MM.1S (cell line): ENCODE measurements around the gene HRAS.

Experiments used
- DNase-seq: peaks from one replicate; pipeline ENCODE4 v3.0.0-alpha.2; 2015
- H2AFZ ChIP-seq: fragments of 300-600 bp; sonication (generic); 2 replicates; pipeline ENCODE4 v1.6.0; 2016; ENCODE audit warnings: antibody characterized with exemption, low read length
- H3F3A ChIP-seq: fragments of 300-600 bp; sonication (generic); 2 replicates; pipeline ENCODE4 v1.6.1; 2016; ENCODE audit warnings: mild to moderate bottlenecking, antibody characterized with exemption, low read length, moderate library complexity, mixed read lengths; ENCODE audit not compliant: insufficient read depth
- H3K27ac ChIP-seq: fragments of 300-600 bp; sonication (generic); 2 replicates; pipeline ENCODE4 v1.5.1; 2016; ENCODE audit warnings: mild to moderate bottlenecking, low read length
- H3K27me3 ChIP-seq: fragments of 300-600 bp; sonication (generic); replicated peaks from 2 replicates; pipeline ENCODE4 v1.6.0; 2016; ENCODE audit warnings: low read length; ENCODE audit not compliant: insufficient read depth
- H3K36me3 ChIP-seq: fragments of 300-600 bp; sonication (generic); replicated peaks from 2 replicates; pipeline ENCODE4 v1.6.1; 2016; ENCODE audit warnings: mild to moderate bottlenecking, low read length, mixed read lengths; ENCODE audit not compliant: insufficient read depth
- H3K4me1 ChIP-seq: fragments of 300-600 bp; sonication (generic); 2 replicates; pipeline ENCODE4 v1.6.1; 2016; ENCODE audit warnings: low read length, mixed read lengths
- H3K4me2 ChIP-seq: fragments of 300-600 bp; sonication (generic); 2 replicates; pipeline ENCODE4 v1.6.0; 2016; ENCODE audit warnings: low read depth, low read length
- H3K4me3 ChIP-seq: fragments of 300-600 bp; sonication (generic); 2 replicates; pipeline ENCODE4 v1.5.1; 2016; ENCODE audit warnings: low read length, mixed read lengths
- H3K79me2 ChIP-seq: fragments of 300-600 bp; sonication (generic); 2 replicates; pipeline ENCODE4 v1.6.1; 2016; ENCODE audit warnings: mixed run types, low read length, mixed read lengths
- H3K9ac ChIP-seq: fragments of 300-600 bp; sonication (generic); 2 replicates; pipeline ENCODE4 v1.6.1; 2016; ENCODE audit warnings: low read length, mixed read lengths
- H3K9me2 ChIP-seq: fragments of 300-600 bp; sonication (generic); replicated peaks from 2 replicates; pipeline ENCODE4 v1.6.1; 2016; ENCODE audit warnings: mild to moderate bottlenecking, low read length, mixed read lengths; ENCODE audit not compliant: insufficient read depth
- H3K9me3 ChIP-seq: fragments of 300-600 bp; sonication (generic); replicated peaks from 2 replicates; pipeline ENCODE4 v1.6.1; 2016; ENCODE audit warnings: mild to moderate bottlenecking, low read length, mixed read lengths; ENCODE audit not compliant: insufficient read depth
- H4K20me1 ChIP-seq: fragments of 300-600 bp; sonication (generic); 2 replicates; pipeline ENCODE4 v1.6.1; 2016; ENCODE audit warnings: mild to moderate bottlenecking, low read length, moderate library complexity, mixed read lengths; ENCODE audit not compliant: insufficient read depth
- CTCF ChIP-seq: fragments of 300-600 bp; sonication (generic); IDR thresholded peaks from 2 replicates; pipeline ENCODE4 v1.5.1; 2016; ENCODE audit warnings: antibody characterized with exemption, low read length, mixed read lengths
- EZH2 ChIP-seq: fragments of 300-600 bp; sonication (generic); optimal IDR thresholded peaks from 2 replicates; pipeline ENCODE3; 2017; ENCODE audit warnings: low read depth, mild to moderate bottlenecking, antibody characterized with exemption, low read length, mixed read lengths
- EZH2phosphoT487 ChIP-seq: fragments of 300-600 bp; sonication (generic); IDR thresholded peaks from 2 replicates; pipeline ENCODE4 v1.6.1; 2018; ENCODE audit warnings: antibody characterized with exemption, low read length

The HRAS gene

GRCh38 chr11:539971-540481, 4.7 kb upstream of the HRAS start:
- Histone ChIP-seq H3K4me1 (peaks cover 16% of the 10 kb centered on the region), H3K9me2 (no peaks in the 10 kb centered on the region)
- DNase-seq = no peak

GRCh38 chr11:538431-539051, 3.2 kb upstream of the HRAS start:
- Histone ChIP-seq H3K27ac (no peak overlapping the region), H3K79me2 (peaks cover 14% of the 10 kb centered on the region), H3F3A (peaks cover 16% of the 10 kb centered on the region), H3K9me3 (no peaks in the 10 kb centered on the region), H3K36me3 (no peaks in the 10 kb centered on the region), H3K4me3 (no peak overlapping the region), H2AFZ (no peak overlapping the region), H3K27me3 (no peaks in the 10 kb centered on the region), H3K4me1 (peaks cover 19% of the 10 kb centered on the region), H3K4me2 (no peak overlapping the region), H4K20me1 (no peaks in the 10 kb centered on the region), H3K9ac (no peak overlapping the region), H3K9me2 (no peaks in the 10 kb centered on the region)
- no peak for DNase-seq
- no peak for TF ChIP-seq EZH2
- no peak for TF ChIP-seq CTCF
- TF ChIP-seq EZH2phosphoT487 = no peak

More at GRCh38 chr11:539971-540481, 4.7 kb upstream of the HRAS start:
- no peak overlapping the region for H3K4me3 ChIP-seq
- H3K27me3 ChIP-seq = no peaks in the 10 kb centered on the region
- H3K9me3 ChIP-seq = no peaks in the 10 kb centered on the region
- H4K20me1 ChIP-seq = no peaks in the 10 kb centered on the region
- no peak overlapping the region for H2AFZ ChIP-seq
- H3K79me2 ChIP-seq = no peaks in the 10 kb centered on the region
- no peaks in the 10 kb centered on the region for H3K36me3 ChIP-seq
- H3K27ac ChIP-seq = no peak overlapping the region
- H3K9ac ChIP-seq = no peak overlapping the region
- no peak for TF ChIP-seq EZH2phosphoT487
- TF ChIP-seq CTCF = no peak
- TF ChIP-seq EZH2 = no peak
- peaks cover 14% of the 10 kb centered on the region for H3F3A ChIP-seq
- no peak overlapping the region for H3K4me2 ChIP-seq

GRCh38 chr11:537622-538430, 2.5 kb upstream of the HRAS start:
- peaks cover 18% of the 10 kb centered on the region for H3K79me2 ChIP-seq
- H3K9me2 ChIP-seq = no peaks in the 10 kb centered on the region
- peak overlapping the region; percentile 72 for H3K9ac ChIP-seq
- peak overlapping the region; percentile 78 for H2AFZ ChIP-seq
- no peaks in the 10 kb centered on the region for H3K9me3 ChIP-seq
- H3K36me3 ChIP-seq = no peaks in the 10 kb centered on the region
- peak overlapping the region; percentile 98 for H3K4me2 ChIP-seq
- peaks cover 19% of the 10 kb centered on the region for H3K4me1 ChIP-seq
- H3F3A ChIP-seq = peaks cover 16% of the 10 kb centered on the region
- peak overlapping the region; percentile 18; the same call in 1 of the 2 replicates for H3K27ac ChIP-seq
- no peaks in the 10 kb centered on the region for H4K20me1 ChIP-seq
- peak overlapping the region; percentile 66 for H3K4me3 ChIP-seq
- no peak for DNase-seq
- H3K27me3 ChIP-seq = no peaks in the 10 kb centered on the region
- no peak for TF ChIP-seq EZH2
- 0 out of 2 replicates have a peak, but pooled peaks have one; percentile 8 for TF ChIP-seq CTCF
